K562 (cell line): ENCODE measurements around the gene VAC14. TPM values are rescaled to one million over a fixed set of nuclear protein-coding genes. Genes with fewer than 3 reads are reported as not detected.

Source experiments
- BCOR ChIP-seq: fragments of 450-650 bp; IDR thresholded peaks from 2 replicates; pipeline ENCODE4 v1.6.1; 2016
- CUX1 ChIP-seq: fragments of 200-800 bp; sonication (Bioruptor generic); IDR thresholded peaks from 2 replicates; pipeline ENCODE4 v1.6.1; 2016; ENCODE audit warnings: missing genetic modification characterization, missing compliant biosample characterization
- EP300 ChIP-seq: IDR thresholded peaks from 2 replicates; pipeline ENCODE4 v1.6.1; 2012; ENCODE audit warnings: low read length, improper control_type of control experiment
- KLF16 ChIP-seq: IDR thresholded peaks from 2 replicates; pipeline ENCODE4 v1.6.1; 2016; ENCODE audit warnings: antibody characterized with exemption
- PHF21A ChIP-seq: fragments of 450-650 bp; IDR thresholded peaks from 2 replicates; pipeline ENCODE4 v1.6.1; 2017; ENCODE audit warnings: low read depth, borderline replicate concordance
- REST ChIP-seq, 2 experiments: fragments of 450-650 bp; formaldehyde crosslinking in 1 of 2; IDR thresholded peaks; 2 replicates each; pipeline versions ENCODE4 v1.4.0 to v1.6.1; 2014 to 2020; ENCODE audit warnings: mild to moderate bottlenecking in 2 of 2, borderline replicate concordance in 1 of 2, low read depth in 1 of 2
- TOE1 ChIP-seq, 2 experiments: fragments of 450-650 bp in 1 of 2; sonication (generic) in 1 of 2; formaldehyde crosslinking in 1 of 2; IDR thresholded peaks; 2 replicates each; pipeline versions ENCODE4 v1.7.1 to v1.8.0; 2016 to 2022; ENCODE audit warnings: borderline replicate concordance in 2 of 2, mild to moderate bottlenecking in 2 of 2, antibody characterized with exemption in 1 of 2, inconsistent platforms in 1 of 2, low read depth in 1 of 2, missing genetic modification reagents in 1 of 2, moderate library complexity in 1 of 2
- TRIM28 ChIP-seq: fragments of 450-650 bp; IDR thresholded peaks from 2 replicates; pipeline ENCODE4 v1.6.1; 2017
- ZBTB2 ChIP-seq: fragments of 450-650 bp; IDR thresholded peaks from 2 replicates; pipeline ENCODE4 v1.6.1; 2016; ENCODE audit warnings: antibody characterized with exemption
- polyA plus RNA-seq, 8 experiments: library from polyadenylated mRNA; depleted of rRNA in 4 of 8; stranded (reverse) in 5 of 8; unstranded in 3 of 8; fragments of >200 nt; fragmentation: Nextera tagmentation in 2 of 8; fragmentation: Illumina TruSeq in 1 of 8; extraction: Ambion mirVana in 2 of 8; extraction: Trizol in 1 of 8; gene quantifications; 2 replicates each; pipeline versions ENCODE4 v1.2.1 to v1.2.3, GENCODE V29; 2011 to 2014; ENCODE audit warnings: inconsistent platforms in 1 of 8, missing spikeins in 1 of 8
- total RNA-seq, 7 experiments: library from RNA; depleted of rRNA in 6 of 7; stranded (reverse); fragments of >200 nt in 6 of 7; fragmentation: Illumina TruSeq in 2 of 7; extraction: Trizol in 2 of 7; gene quantifications; 2 replicates each; pipeline versions ENCODE4 v1.2.1 to v1.2.3, GENCODE V29; 2011 to 2021; ENCODE audit warnings: low replicate concordance in 1 of 7

VAC14 gene
- total and polyA plus RNA-seq, 9 of the 15 experiments (the other 6 are each of a cell fraction or from before 2014, with no cell fraction given), result 1.3 to 41.6 (median 26.6) TPM

GRCh38 chr16:70695331-70696070 is 105.5 kb downstream of the VAC14 start (continued):
- TF ChIP-seq REST (IDR thresholded peaks at IDR 0.05; ENCODE audit: borderline replicate concordance), result peak; percentile 33; the same call in 1 of the 2 replicates
- no peak for TF ChIP-seq REST (CRISPR knock-in tag; IDR thresholded peaks at IDR 0.05; ENCODE audit: low read depth)
- no peak for TF ChIP-seq PHF21A
- TF ChIP-seq CUX1 (CRISPR knock-in tag), result peak; percentile 81; the same call in 1 of the 2 replicates
- peak; percentile 60; the same call in 1 of the 2 replicates for TF ChIP-seq TRIM28
- TF ChIP-seq ZBTB2, result peak; percentile 91
- peak; percentile 62; the same call in 1 of the 2 replicates for TF ChIP-seq TOE1 (IDR thresholded peaks at IDR 0.05; ENCODE audit: borderline replicate concordance)
- no peak for TF ChIP-seq TOE1 (CRISPR knock-in tag; IDR thresholded peaks at IDR 0.05; ENCODE audit: borderline replicate concordance, low read depth)
- TF ChIP-seq KLF16, result peak; percentile 95
- TF ChIP-seq EP300, result peak; percentile 87
- TF ChIP-seq BCOR, result peak; percentile 65
